Osteoblast (primary cell): ENCODE measurements around the gene IQGAP3. TPM values are rescaled to one million over a fixed set of nuclear protein-coding genes. Genes with fewer than 3 reads are reported as not detected.

Experiments used
- DNase-seq: peaks from one replicate; pipeline ENCODE4 v3.0.0; 2011; ENCODE audit warnings: low spot score, mixed read lengths; ENCODE audit not compliant: insufficient read length; ENCODE audit errors: missing footprints
- H2AFZ ChIP-seq: 2 replicates; pipeline ENCODE4 v1.6.0; 2011; ENCODE audit warnings: mild to moderate bottlenecking, low read length
- H3K27ac ChIP-seq: 2 replicates; pipeline ENCODE4 v1.5.1; 2011; ENCODE audit warnings: mild to moderate bottlenecking, low read depth, low read length, moderate library complexity
- H3K27me3 ChIP-seq: 2 replicates; pipeline ENCODE4 v1.6.0; 2012; ENCODE audit warnings: mild to moderate bottlenecking, control low read depth, inconsistent platforms, low read length, moderate library complexity; ENCODE audit not compliant: insufficient read depth
- H3K36me3 ChIP-seq: 2 replicates; pipeline ENCODE4 v1.5.1; 2011; ENCODE audit warnings: mild to moderate bottlenecking, low read length, control low read depth, moderate library complexity; ENCODE audit not compliant: insufficient read depth
- H3K4me1 ChIP-seq: 2 replicates; pipeline ENCODE4 v1.5.1; 2011; ENCODE audit warnings: mild to moderate bottlenecking, low read length, control low read depth, moderate library complexity; ENCODE audit not compliant: insufficient read depth
- H3K4me2 ChIP-seq: 2 replicates; pipeline ENCODE4 v1.6.0; 2011; ENCODE audit warnings: mild to moderate bottlenecking, low read length; ENCODE audit not compliant: insufficient read depth
- H3K4me3 ChIP-seq: fragments of 200-600 bp; sonication (generic); 3 replicates; pipeline ENCODE4 v1.5.1; 2012; ENCODE audit warnings: mild to moderate bottlenecking, low read length, inconsistent platforms; ENCODE audit not compliant: insufficient read depth
- H3K79me2 ChIP-seq: 2 replicates; pipeline ENCODE4 v1.6.0; 2012; ENCODE audit warnings: mild to moderate bottlenecking, low read length, control low read depth, inconsistent platforms; ENCODE audit not compliant: insufficient read depth
- H3K9me3 ChIP-seq: 2 replicates; pipeline ENCODE4 v1.5.1; 2011; ENCODE audit warnings: low read depth, low read length, control low read depth
- H4K20me1 ChIP-seq: 2 replicates; pipeline ENCODE4 v1.6.0; 2012; ENCODE audit warnings: mild to moderate bottlenecking, low read length, control low read depth; ENCODE audit not compliant: insufficient read depth
- CTCF ChIP-seq: IDR thresholded peaks from 2 replicates; pipeline ENCODE4 v1.5.1; 2011; ENCODE audit warnings: mild to moderate bottlenecking, low read depth, low read length, moderate library complexity; ENCODE audit errors: extremely low read depth
- total RNA-seq: library from RNA; depleted of rRNA; stranded (reverse); fragments of >200 nt; gene quantifications from 2 replicates; pipeline ENCODE4 v1.2.3, GENCODE V29; 2012

The IQGAP3 gene
- total RNA-seq, 1 donor: 2.9 TPM

- Histone ChIP-seq H3K27me3 (peaks cover 3% of the 10 kb centered on the region), H3K4me3 (no peak overlapping the region), H3K9me3 (no peaks in the 10 kb centered on the region), H3K27ac (no peak overlapping the region), H3K36me3 (no peaks in the 10 kb centered on the region), H4K20me1 (no peaks in the 10 kb centered on the region), H3K79me2 (no peaks in the 10 kb centered on the region), H3K4me1 (no peaks in the 10 kb centered on the region), H3K4me2 (no peak overlapping the region), H2AFZ (peak overlapping the region; percentile 83)
- peak; percentile 92 for TF ChIP-seq CTCF
- DNase-seq: peak; percentile 97
Measured at GRCh38 chr1:156583821-156584622, 11.7 kb upstream of the IQGAP3 start.

- H3K27ac ChIP-seq: no peak overlapping the region
- no peak overlapping the region for H3K4me3 ChIP-seq
- TF ChIP-seq CTCF: no peak
- H3K9me3 ChIP-seq: no peaks in the 10 kb centered on the region
- DNase-seq: no peak
- H3K36me3 ChIP-seq: no peaks in the 10 kb centered on the region
- peak overlapping the region; percentile 76 for H2AFZ ChIP-seq
- peaks cover 3% of the 10 kb centered on the region for H3K27me3 ChIP-seq
- no peaks in the 10 kb centered on the region for H3K4me1 ChIP-seq
- H3K4me2 ChIP-seq: no peak overlapping the region
- no peaks in the 10 kb centered on the region for H3K79me2 ChIP-seq
- H4K20me1 ChIP-seq: no peaks in the 10 kb centered on the region
Measured at GRCh38 chr1:156582388-156583017, 10.1 kb upstream of the IQGAP3 start.

DNA sequence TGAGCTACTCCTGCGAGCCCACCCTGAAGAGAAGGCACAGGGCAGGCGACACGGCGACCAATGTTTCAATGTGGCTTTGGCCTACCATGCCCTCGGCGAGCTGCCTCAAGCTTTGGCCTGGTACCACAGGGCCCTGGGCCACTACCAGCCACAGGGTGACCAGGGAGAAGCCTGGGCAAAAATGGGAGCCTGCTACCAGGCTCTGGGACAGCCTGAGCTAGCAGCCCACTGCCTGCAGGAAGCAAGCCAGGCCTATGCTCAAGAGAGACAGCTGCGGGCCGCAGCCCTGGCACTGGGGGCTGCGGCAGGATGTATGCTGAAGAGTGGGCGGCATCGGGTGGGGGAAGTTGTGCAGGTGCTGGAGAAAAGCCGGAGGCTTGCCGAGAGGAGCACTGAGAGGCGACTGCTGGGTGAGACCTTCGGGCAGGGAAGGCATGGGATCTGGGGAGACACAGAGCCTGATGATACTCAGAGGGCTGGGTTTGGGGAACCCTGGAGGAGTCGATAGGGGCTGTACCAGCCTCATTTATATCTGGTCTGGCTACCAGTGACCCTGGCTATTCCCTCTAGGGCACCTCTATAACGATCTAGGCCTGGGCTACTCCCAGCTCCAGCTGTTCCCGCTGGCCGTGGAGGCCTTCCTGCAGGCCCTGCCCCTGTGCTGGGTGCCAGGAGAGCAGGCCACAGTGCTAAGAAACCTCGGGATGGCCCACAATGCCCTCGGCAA lies 9.5 kb upstream of the IQGAP3 start:
- Histone ChIP-seq H3K79me2 (no peaks in the 10 kb centered on the region), H3K9me3 (no peaks in the 10 kb centered on the region), H3K36me3 (no peaks in the 10 kb centered on the region), H4K20me1 (no peaks in the 10 kb centered on the region), H3K4me1 (no peaks in the 10 kb centered on the region), H3K4me3 (no peak overlapping the region), H3K4me2 (no peak overlapping the region), H2AFZ (peak overlapping the region; percentile 76), H3K27me3 (peaks cover 3% of the 10 kb centered on the region), H3K27ac (no peak overlapping the region)
- no peak for TF ChIP-seq CTCF
- DNase-seq: peak; percentile 64

GRCh38 chr1:156579472-156579871 lies 7.1 kb upstream of the IQGAP3 start, which contains the start of gene TTC24:
TSS of gene TTC24 (plus strand) at chr1:156579723. CDS start at chr1:156581365, 1,642 bp downstream.
- TF ChIP-seq CTCF: no peak
- Histone ChIP-seq H3K79me2 (no peaks in the 10 kb centered on the region), H2AFZ (no peak within 1 kb of the TSS), H3K4me2 (no peak within 1 kb of the TSS), H3K27me3 (peaks cover 12% of the 10 kb centered on the region), H3K4me1 (no peaks in the 10 kb centered on the region), H3K36me3 (no peaks in the 10 kb centered on the region), H3K27ac (no peak within 1 kb of the TSS), H3K9me3 (no peaks in the 10 kb centered on the region), H3K4me3 (no peak within 1 kb of the TSS), H4K20me1 (no peaks in the 10 kb centered on the region)
- DNase-seq: no peak
